ENCODE data around the gene RGS6.

DNA sequence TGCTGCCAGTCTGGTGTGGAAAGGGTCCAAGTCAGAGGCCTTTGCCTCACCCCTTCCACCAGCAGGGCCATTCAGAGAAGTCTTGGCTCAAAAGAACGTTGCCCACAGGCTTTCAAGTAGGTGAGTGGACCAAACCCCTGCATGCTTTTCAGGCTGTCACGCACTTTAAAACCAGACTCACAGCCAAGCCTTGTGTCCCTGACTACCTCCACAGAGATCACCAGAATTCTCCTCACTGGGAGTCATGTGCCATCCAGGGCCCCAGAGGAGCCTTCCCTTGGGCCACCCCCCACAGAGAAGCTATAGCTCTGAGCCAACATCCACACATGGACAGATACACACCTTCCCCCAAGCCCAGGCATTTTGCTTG, 678.6 kb downstream of the RGS6 start:
- TF ChIP-seq, protein P1, sequence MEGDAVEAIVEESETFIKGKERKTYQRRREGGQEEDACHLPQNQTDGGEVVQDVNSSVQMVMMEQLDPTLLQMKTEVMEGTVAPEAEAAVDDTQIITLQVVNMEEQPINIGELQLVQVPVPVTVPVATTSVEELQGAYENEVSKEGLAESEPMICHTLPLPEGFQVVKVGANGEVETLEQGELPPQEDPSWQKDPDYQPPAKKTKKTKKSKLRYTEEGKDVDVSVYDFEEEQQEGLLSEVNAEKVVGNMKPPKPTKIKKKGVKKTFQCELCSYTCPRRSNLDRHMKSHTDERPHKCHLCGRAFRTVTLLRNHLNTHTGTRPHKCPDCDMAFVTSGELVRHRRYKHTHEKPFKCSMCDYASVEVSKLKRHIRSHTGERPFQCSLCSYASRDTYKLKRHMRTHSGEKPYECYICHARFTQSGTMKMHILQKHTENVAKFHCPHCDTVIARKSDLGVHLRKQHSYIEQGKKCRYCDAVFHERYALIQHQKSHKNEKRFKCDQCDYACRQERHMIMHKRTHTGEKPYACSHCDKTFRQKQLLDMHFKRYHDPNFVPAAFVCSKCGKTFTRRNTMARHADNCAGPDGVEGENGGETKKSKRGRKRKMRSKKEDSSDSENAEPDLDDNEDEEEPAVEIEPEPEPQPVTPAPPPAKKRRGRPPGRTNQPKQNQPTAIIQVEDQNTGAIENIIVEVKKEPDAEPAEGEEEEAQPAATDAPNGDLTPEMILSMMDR (conservative IDR thresholded peaks at IDR 0.05; ENCODE audit: low read depth, low read length): no peak
- TF ChIP-seq MAFK (IDR thresholded peaks at IDR 0.05; ENCODE audit: low read depth, low read length): no peak
- no peak for TF ChIP-seq CEBPB (IDR thresholded peaks at IDR 0.05; ENCODE audit: low read depth, low read length)
- TF ChIP-seq POLR2A (IDR thresholded peaks at IDR 0.05; ENCODE audit: low read depth, low read length): no peak
- no peak for TF ChIP-seq MXI1 (IDR thresholded peaks at IDR 0.05; ENCODE audit: borderline replicate concordance, low read depth, low read length)
- no peak for TF ChIP-seq RCOR1 (IDR thresholded peaks at IDR 0.05; ENCODE audit: insufficient replicate concordance, low read length)
- no peak for TF ChIP-seq FOS (IDR thresholded peaks at IDR 0.05; ENCODE audit: low read depth, low read length)
- no peak for TF ChIP-seq NFE2L2 (IDR thresholded peaks at IDR 0.05; ENCODE audit: low read depth, low read length)
- no peak for TF ChIP-seq MAZ (IDR thresholded peaks at IDR 0.05; ENCODE audit: borderline replicate concordance, low read depth, low read length)
- no peak for TF ChIP-seq SMC3 (IDR thresholded peaks at IDR 0.05; ENCODE audit: low read depth, low read length)
- TF ChIP-seq RFX5 (IDR thresholded peaks at IDR 0.05; ENCODE audit: low read depth, low read length): no peak
- TF ChIP-seq RAD21 (IDR thresholded peaks at IDR 0.05; ENCODE audit: low read length): no peak
